Activated T-helper 2 cell treated with anti-CD3 and anti-CD28 coated beads, Interferon-gamma antibody, Interleukin-2, Interleukin-4, amounts not matched to agents 10 μg/mL and 5 μg/mL and 100 μg/mL, durations not matched to agents 14 hours and 24 hours and 36 hours (primary cell): ENCODE measurements around the gene MYCL. TPM values are rescaled to one million over a fixed set of nuclear protein-coding genes. Genes with fewer than 3 reads are reported as not detected.

Source experiments
- DNase-seq: peaks from one replicate; pipeline ENCODE4 v3.0.0; 2021; ENCODE audit warnings: low spot score
- H3K27ac Mint-ChIP-seq: one replicate; pipeline ENCODE4 v1.8.0; 2021; ENCODE audit warnings: mixed read lengths
- H3K27me3 Mint-ChIP-seq: one replicate; pipeline ENCODE4 v1.8.0; 2021; ENCODE audit warnings: low read depth, mixed read lengths
- H3K36me3 Mint-ChIP-seq: one replicate; pipeline ENCODE4 v1.8.0; 2021; ENCODE audit warnings: low read depth, mixed read lengths
- H3K4me1 Mint-ChIP-seq: one replicate; pipeline ENCODE4 v1.8.0; 2021; ENCODE audit warnings: low read depth, mixed read lengths
- H3K4me3 Mint-ChIP-seq: one replicate; pipeline ENCODE4 v1.8.0; 2021; ENCODE audit warnings: low read depth, mild to moderate bottlenecking, moderate library complexity, mixed read lengths
- H3K9me3 Mint-ChIP-seq: one replicate; pipeline ENCODE4 v1.8.0; 2021; ENCODE audit warnings: mixed read lengths
- intact Hi-C: fragments of 100-400 bp; cut with micrococcal nuclease; formaldehyde crosslinking; loops from one replicate; pipeline ENCODE4 v1.15.1; 2023
- total RNA-seq: library from RNA; stranded (reverse); gene quantifications from 2 replicates; pipeline ENCODE4 v1.2.3, GENCODE V29; 2022

MYCL gene
- total RNA-seq, 1 donor from 2014 or later: 0.50 TPM

DNA sequence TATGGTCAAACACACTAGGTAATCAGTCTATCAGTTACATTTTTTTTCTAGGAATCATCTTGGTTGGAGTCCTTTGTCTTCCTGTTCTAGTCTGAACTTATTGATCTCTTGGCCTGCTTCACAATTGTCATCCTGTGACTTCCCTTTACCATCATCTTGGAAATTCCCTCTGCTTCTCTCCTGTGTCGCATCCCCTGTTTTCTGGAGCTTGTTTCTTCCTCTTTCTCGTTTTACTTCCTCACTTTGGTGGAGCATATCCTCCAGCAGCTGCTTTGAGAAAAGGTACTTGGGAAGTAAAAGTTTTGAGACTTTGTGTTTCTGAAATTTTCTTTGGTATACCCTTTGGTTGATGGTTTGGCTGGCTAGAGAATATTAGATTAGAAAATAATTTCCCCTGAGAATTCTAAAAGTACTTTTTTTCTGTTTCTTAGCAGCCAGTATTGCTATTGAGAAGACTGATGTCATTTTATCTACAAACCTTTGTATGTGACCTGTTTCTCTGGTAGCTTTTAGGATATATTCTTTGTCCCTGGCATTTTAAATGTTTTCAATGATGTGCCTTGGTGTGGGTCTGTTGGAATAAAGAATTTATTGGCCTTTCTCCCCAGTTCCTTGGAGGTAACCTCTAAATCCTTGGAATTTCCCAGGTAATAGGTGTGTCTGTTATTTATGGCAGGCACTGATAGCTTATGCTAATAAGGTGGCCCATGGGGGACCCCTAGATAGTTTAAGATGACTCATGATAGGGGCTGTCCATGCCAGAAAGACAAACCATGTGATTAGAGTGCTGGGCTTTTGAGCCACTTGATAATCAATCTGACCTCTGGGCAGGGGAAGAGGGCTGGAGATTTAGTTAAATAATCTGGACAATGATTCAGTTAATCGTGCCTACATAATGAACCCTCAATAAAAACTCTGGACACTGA lies 6.1 kb upstream of the MYCL start:
- no peaks in the 10 kb centered on the region for H3K4me1 Mint-ChIP-seq
- intact Hi-C loops: no loop called here
- H3K27me3 Mint-ChIP-seq: peaks cover 28% of the 10 kb centered on the region

DNA sequence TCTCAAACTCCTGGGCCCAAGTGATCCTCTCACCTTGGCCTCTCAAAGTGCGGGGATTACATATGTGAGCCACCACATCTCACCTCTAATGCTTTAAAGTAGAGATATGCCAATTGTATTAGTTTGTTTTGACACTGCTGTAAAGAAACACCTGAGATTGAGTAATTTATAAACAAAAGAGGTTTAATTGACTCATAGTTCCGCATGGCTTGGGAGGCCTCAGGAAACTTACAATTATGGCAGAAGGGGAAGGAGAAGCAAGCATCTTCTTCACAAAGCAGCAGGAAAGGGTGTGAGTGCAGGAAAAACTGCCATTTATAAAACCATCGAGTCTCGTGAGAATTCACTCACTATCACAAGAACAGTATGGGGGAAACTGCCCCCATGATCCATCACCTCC lies 3.5 kb upstream of the MYCL start:
- H3K4me1 Mint-ChIP-seq: peaks cover 6% of the 10 kb centered on the region
- intact Hi-C loops: no loop called here
- H3K27ac Mint-ChIP-seq: no peak overlapping the region
- no peak for DNase-seq
- H3K9me3 Mint-ChIP-seq: peaks cover 21% of the 10 kb centered on the region
- H3K36me3 Mint-ChIP-seq: no peaks in the 10 kb centered on the region
- peaks cover 38% of the 10 kb centered on the region for H3K27me3 Mint-ChIP-seq
- H3K4me3 Mint-ChIP-seq: no peak overlapping the region

More for the DNA sequence above, 6.1 kb upstream of the MYCL start:
- H3K27ac Mint-ChIP-seq: no peak overlapping the region
- no peak overlapping the region for H3K4me3 Mint-ChIP-seq
- no peaks in the 10 kb centered on the region for H3K36me3 Mint-ChIP-seq
- no peak for DNase-seq
- H3K9me3 Mint-ChIP-seq: peaks cover 21% of the 10 kb centered on the region

DNA sequence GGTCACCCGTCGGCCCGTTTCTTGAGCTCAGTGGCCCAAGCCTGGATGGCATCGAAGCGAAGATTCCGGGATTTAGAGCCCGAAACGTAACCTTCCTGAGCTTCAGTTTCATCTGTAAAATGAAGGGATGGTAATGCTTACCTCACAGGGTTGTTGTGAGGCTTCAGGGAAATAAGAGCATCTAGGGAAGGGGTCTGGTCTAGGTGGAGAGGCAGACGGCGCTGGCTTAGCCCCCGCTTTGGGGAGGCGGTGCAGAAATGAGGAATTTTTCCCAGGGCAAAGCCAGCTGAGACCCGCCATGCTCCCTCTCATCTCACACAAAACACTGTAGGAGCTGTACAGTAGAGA lies 717 bp upstream of the MYCL start:
- Mint-ChIP-seq H3K27ac (no peak overlapping the region), H3K4me1 (peaks cover 6% of the 10 kb centered on the region), H3K9me3 (peaks cover 4% of the 10 kb centered on the region), H3K4me3 (peak overlapping the region; percentile 68), H3K36me3 (no peaks in the 10 kb centered on the region), H3K27me3 (peaks cover 61% of the 10 kb centered on the region)
- intact Hi-C loops: loop anchor here (1.0 to 5.0 kb wide), 4 partner anchors 20 to 86 kb away; partner anchors contain the start of genes MFSD2A and TRIT1
- DNase-seq: no peak

DNA sequence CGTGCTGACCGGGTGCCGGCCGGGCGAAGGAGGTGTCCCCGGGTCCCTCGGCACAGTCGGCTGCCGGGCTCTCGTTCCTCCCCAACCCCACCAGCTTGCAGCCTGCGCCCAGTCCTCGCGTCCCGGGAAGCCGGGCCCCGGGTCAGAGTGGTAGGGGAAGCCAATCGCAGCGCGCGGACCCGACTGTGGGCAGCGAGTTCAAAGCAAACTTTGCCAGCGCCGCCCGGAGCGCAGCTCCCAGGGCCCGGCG lies 328 bp downstream of the MYCL start:
- peaks cover 6% of the 10 kb centered on the region for H3K4me1 Mint-ChIP-seq
- H3K9me3 Mint-ChIP-seq: no peaks in the 10 kb centered on the region
- intact Hi-C loops: loop anchor here (5.0 kb wide), 2 partner anchors 54 to 56 kb away; partner anchors contain the start of gene MFSD2A
- H3K27ac Mint-ChIP-seq: no peak overlapping the region
- no peak overlapping the region for H3K4me3 Mint-ChIP-seq
- H3K27me3 Mint-ChIP-seq: peaks cover 67% of the 10 kb centered on the region
- H3K36me3 Mint-ChIP-seq: no peaks in the 10 kb centered on the region
- DNase-seq: no peak

DNA sequence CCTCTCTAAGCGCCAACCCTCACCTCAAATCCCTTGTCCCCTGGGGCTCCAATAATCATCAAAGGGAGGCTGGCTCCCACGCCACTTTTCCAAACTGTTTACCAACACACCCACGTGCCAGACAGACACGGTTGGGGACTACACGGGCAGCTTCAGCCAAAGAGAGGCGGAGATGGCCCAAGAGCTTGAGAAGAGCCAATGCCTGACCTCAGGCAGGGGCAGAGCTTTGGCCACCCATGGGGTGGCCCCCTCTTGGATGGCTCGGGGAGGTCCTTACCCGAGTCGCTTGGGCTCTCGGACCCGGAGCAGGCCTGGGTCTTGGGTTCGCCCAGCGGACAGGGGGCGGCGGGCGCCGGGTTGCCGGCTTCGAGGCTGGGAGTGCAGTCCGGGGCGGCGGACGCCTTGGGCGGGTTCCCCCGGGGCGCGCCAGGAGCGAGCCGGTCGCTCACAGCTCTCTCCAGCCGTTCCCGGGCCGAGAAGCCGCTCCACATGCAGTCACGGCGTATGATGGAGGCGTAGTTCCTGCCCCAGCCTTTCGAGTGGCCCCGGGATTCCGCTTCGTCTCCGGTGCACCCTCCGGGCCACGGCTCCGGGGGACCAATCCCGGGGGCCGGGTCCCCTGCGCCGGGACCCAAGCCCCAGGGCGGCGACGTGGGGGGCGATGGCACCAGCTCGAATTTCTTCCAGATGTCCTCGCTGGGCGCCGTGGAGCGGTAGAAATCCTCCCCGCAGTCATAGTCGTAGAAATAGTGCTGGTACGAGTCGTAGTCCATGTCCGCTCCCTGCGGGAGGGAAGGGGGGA lies 854 bp downstream of the MYCL start:
- peaks cover 66% of the 10 kb centered on the region for H3K27me3 Mint-ChIP-seq
- H3K27ac Mint-ChIP-seq: no peak overlapping the region
- DNase-seq: no peak
- H3K4me1 Mint-ChIP-seq: peaks cover 6% of the 10 kb centered on the region
- no peaks in the 10 kb centered on the region for H3K9me3 Mint-ChIP-seq
- H3K36me3 Mint-ChIP-seq: no peaks in the 10 kb centered on the region
- peak overlapping the region; percentile 69 for H3K4me3 Mint-ChIP-seq
- intact Hi-C loops: loop anchor here (5.0 kb wide), 2 partner anchors 54 to 56 kb away; partner anchors contain the start of gene MFSD2A

DNA sequence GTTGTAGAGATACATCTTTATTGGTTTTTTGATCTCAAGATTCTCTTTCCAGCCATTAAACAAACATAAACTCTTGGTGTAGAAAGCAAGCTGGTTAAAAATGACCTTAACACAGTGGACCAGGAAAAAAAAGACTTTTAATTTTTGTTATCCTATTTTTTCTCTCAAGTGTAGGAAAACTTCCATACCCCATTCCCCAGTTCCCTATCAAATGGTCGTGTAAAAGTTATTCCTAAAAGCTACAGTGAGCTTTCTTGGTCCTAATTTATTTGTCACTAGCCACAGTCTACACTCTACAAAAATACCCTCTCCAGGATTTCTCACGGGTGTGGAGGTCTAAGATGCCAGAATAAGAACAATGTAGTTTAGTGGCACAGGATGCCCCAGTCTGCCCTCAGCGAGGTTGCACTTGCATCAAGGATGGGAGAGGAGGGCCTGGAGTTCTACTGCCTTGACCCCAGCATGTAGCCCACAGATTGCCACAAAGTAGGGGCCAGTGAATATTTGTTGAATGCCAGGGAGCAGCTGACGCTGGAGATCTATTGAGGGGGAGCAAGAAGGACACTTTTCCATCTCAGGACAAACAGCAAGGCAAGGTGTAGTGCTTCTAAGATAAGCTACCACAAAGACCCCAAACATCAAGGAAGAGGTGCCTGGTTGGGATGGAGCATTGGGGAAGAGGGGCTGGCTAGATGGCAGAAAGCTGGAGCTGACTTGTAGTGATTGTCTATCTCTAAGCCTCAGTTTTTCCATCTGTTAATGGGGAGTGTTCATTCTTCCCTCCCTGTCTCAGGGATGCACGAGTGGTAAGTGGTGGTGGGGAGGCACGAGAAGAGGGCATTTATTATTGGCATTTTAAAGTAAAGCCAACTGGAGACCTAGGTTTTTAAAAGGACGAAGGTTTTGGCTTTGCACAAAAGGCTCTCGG lies 1.8 kb downstream of the MYCL start:
- peaks cover 69% of the 10 kb centered on the region for H3K27me3 Mint-ChIP-seq
- peaks cover 6% of the 10 kb centered on the region for H3K4me1 Mint-ChIP-seq
- intact Hi-C loops: loop anchor here (5.0 kb wide), 2 partner anchors 53 to 57 kb away; partner anchors contain the start of gene MFSD2A
- peak overlapping the region; percentile 34 for H3K4me3 Mint-ChIP-seq
- no peaks in the 10 kb centered on the region for H3K9me3 Mint-ChIP-seq
- no peak for DNase-seq
- no peaks in the 10 kb centered on the region for H3K36me3 Mint-ChIP-seq
- no peak overlapping the region for H3K27ac Mint-ChIP-seq

DNA sequence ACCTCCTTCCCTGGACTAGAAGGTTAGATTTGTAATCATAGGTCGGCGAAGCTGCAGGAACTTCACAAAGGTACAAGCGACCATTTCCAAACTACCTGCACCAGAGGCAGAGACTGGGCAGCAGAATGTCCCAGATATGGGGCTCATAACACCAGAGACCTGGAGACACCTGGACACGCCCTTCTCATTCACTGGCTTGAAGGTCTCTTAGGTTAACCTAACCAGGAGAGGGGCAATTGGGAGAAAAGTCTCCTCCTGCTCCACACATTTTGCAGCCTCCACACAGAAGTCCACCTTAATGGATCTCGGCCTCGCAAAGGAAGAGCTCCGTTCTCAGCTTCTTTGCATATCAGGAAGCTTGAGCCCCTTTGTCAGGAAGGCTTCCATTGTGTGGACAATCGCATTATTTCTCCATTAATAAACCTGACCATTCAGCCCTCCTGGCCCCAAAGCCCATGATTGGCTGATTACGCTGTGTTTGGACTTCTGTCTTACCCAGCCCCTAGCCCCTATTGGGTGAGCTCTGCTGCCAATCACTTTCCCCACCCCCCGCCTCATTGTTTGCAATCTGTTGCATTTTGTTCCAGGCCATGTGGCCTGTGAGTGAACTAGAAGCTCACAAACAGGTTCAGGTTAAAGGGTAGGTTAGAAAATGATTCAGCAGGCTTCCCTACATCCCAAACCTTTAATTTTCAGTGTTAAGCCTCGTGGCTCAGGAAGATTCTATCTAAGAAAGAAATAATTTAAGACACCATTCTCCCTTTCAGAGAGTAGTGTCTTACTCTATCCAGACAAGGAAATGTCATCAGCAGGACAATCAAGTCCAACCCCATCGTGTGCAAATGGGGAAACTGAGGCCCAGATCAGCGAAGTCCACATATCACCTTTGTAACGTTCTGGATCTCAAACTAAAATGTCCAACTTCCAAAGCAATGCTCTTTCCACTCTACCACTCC lies 2.8 kb downstream of the MYCL start:
- intact Hi-C loops: no loop called here
- Mint-ChIP-seq H3K9me3 (no peaks in the 10 kb centered on the region), H3K4me1 (peaks cover 6% of the 10 kb centered on the region), H3K36me3 (no peaks in the 10 kb centered on the region), H3K4me3 (no peak overlapping the region), H3K27ac (no peak overlapping the region), H3K27me3 (peaks cover 74% of the 10 kb centered on the region)
- DNase-seq: no peak

DNA sequence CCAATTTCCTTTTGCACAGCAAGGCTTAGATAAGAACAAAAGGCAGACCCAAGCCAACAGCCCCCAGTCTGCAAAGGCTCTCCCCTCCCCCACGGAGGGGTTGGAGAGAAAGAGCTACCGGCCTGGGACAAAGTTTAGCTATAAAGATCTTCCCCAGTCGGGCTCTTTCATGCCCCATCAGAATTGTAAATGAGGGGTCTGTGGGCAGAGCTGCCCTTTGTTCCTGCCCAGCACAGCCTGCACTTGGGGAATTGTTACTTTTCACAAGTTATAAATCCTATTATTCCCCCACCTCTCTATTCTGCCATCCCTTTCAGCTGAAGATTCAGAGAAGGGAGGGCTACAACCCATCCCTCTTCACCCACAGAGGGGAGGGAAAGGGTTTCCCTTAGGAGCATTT lies 3.5 kb downstream of the MYCL start:
- intact Hi-C loops: no loop called here
- peaks cover 76% of the 10 kb centered on the region for H3K27me3 Mint-ChIP-seq
- no peaks in the 10 kb centered on the region for H3K9me3 Mint-ChIP-seq
- H3K36me3 Mint-ChIP-seq: no peaks in the 10 kb centered on the region
- no peak overlapping the region for H3K4me3 Mint-ChIP-seq
- H3K4me1 Mint-ChIP-seq: peaks cover 8% of the 10 kb centered on the region
- DNase-seq: no peak
- H3K27ac Mint-ChIP-seq: no peak overlapping the region

DNA sequence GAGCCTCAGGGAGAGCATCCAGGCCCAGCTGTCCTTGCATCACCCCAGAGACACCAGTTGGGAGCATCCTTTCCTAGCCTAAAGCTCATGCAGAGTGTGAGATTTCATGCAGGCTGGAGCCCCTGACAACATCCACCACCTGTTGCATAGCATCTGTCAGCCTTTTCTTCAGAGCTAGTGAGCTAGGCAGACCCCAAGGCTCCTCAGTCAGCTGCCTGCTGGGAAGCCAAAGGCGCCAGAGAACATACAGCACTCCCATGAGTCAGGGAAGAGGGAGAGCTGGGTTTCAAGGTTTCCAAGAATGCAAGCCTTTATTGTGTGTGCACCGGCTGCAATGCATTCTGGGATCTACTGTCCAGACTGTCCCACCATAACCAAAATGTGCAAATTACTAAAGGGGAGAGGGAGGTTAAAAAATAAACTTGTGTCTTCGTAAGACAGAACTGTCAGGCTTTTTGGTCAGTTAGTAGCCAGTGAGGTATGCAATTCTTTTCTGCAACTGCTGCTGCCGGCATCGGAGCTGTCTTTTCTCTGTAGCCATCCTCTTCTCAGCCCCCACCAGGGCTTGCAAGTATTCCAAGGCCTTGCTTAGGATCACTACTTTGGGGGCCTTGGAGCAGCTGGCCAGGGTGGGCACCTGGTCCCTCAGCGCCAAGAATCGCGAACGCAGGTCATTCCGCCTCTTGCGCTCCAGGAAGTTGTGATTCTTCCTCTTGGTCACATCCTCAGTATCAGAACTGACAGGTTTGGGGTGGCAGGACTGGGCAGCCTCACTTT lies 4.6 kb downstream of the MYCL start:
- intact Hi-C loops: no loop called here
- H3K36me3 Mint-ChIP-seq: no peaks in the 10 kb centered on the region
- peaks cover 74% of the 10 kb centered on the region for H3K27me3 Mint-ChIP-seq
- DNase-seq: no peak
- H3K9me3 Mint-ChIP-seq: no peaks in the 10 kb centered on the region
- no peak overlapping the region for H3K27ac Mint-ChIP-seq
- no peak overlapping the region for H3K4me3 Mint-ChIP-seq
- peaks cover 8% of the 10 kb centered on the region for H3K4me1 Mint-ChIP-seq

DNA sequence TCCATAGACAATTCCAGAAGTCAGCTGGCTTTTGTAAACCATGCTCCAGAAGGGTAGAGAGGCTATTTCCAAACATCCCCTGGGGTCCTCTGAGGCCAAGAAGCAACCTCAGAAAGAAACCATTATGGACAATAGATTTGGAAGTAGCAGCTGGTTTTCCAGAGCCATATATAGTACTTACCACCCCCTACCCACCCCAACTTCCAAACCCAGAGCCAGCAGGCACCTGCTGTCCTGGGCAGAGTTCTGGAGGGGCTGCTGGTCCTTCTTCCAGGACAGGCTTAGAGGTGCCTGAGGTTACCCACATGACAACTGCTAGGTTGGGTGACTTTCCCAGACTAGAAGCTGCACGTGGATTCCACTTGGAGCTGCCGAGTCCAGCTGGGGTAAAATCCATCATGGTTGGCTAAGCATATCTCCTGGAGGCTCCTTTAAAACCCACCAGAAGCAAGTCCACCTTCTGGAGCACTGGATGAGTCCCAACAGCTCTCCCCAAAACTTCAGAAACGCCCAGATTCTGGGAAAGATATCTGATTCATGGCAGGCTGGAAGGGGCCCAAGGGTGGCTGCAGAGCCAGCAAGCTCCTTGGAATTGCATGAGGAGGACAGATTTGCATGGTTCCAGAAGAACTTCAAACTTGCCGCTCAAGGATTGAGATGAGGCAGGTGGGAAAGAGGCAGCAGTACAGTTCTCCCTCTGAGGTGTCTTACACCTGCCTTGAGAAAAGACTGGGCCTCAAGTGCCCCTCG lies 5.8 kb downstream of the MYCL start:
- Mint-ChIP-seq H3K4me1 (peaks cover 9% of the 10 kb centered on the region), H3K27me3 (peaks cover 79% of the 10 kb centered on the region), H3K27ac (no peak overlapping the region), H3K9me3 (no peaks in the 10 kb centered on the region), H3K4me3 (no peak overlapping the region), H3K36me3 (no peaks in the 10 kb centered on the region)
- intact Hi-C loops: no loop called here
- no peak for DNase-seq
